LoVo (cell line): ENCODE measurements around the gene AR.
"Not testable (repeated sequence)": the region's sequence is repeated elsewhere in the genome, so short reads cannot be mapped to it uniquely, and the experiment has no call there.

ENCODE experiments used
- DNase-seq: peaks from one replicate; pipeline ENCODE4 v3.0.0-alpha.2; 2016; ENCODE audit warnings: low spot score

The AR gene

GRCh38 chrX:67648361-67648760 is 104.5 kb downstream of the AR start:
- DNase-seq, result no peak

GRCh38 chrX:67651437-67652142 is 107.8 kb downstream of the AR start:
- DNase-seq, result no peak

GRCh38 chrX:67652543-67652942 is 108.7 kb downstream of the AR start:
- DNase-seq, result no peak

- no peak for DNase-seq
Observed at GRCh38 chrX:67654301-67654700, 110.5 kb downstream of the AR start.

- no peak for DNase-seq
Observed at GRCh38 chrX:67665583-67665982, 121.8 kb downstream of the AR start.

GRCh38 chrX:67670717-67671116 is 126.9 kb downstream of the AR start:
- DNase-seq, result not testable (repeated sequence)

GRCh38 chrX:67673741-67674274 is 130.0 kb downstream of the AR start:
- DNase-seq, result no peak

- no peak for DNase-seq
Observed at GRCh38 chrX:67674741-67675140, 130.9 kb downstream of the AR start.

GRCh38 chrX:67684136-67684535 is 140.3 kb downstream of the AR start:
- no peak for DNase-seq

- DNase-seq, result no peak
Observed at GRCh38 chrX:67692246-67692645, 148.4 kb downstream of the AR start.

GRCh38 chrX:67693928-67694327 is 150.1 kb downstream of the AR start:
- no peak for DNase-seq

GRCh38 chrX:67697452-67697851 is 153.6 kb downstream of the AR start:
- no peak for DNase-seq

GRCh38 chrX:67700602-67701001 is 156.8 kb downstream of the AR start:
- DNase-seq, result no peak

GRCh38 chrX:67714004-67714403 is 170.2 kb downstream of the AR start:
- no peak for DNase-seq

GRCh38 chrX:67717571-67717970 is 173.8 kb downstream of the AR start:
- no peak for DNase-seq

GRCh38 chrX:67718926-67719325 is 175.1 kb downstream of the AR start:
- DNase-seq, result no peak

- DNase-seq, result no peak
Observed at GRCh38 chrX:67720344-67720743, 176.5 kb downstream of the AR start.

GRCh38 chrX:67721321-67721720 is 177.5 kb downstream of the AR start:
- DNase-seq, result no peak

GRCh38 chrX:67723580-67724351 is 179.9 kb downstream of the AR start:
- DNase-seq, result no peak

- no peak for DNase-seq
Observed at GRCh38 chrX:67724359-67725110, 180.7 kb downstream of the AR start.

GRCh38 chrX:67725471-67725870 is 181.7 kb downstream of the AR start:
- DNase-seq, result no peak

- no peak for DNase-seq
Observed at GRCh38 chrX:67726018-67726417, 182.2 kb downstream of the AR start.

GRCh38 chrX:67727576-67727975 is 183.8 kb downstream of the AR start:
- no peak for DNase-seq
